Measurements from ENCODE around the gene DNAJB7. TPM values are rescaled to one million over a fixed set of nuclear protein-coding genes. Genes with fewer than 3 reads are reported as not detected.

DNAJB7 gene
- total RNA-seq, 1 experiment from 2014 or later = not detected

DNA sequence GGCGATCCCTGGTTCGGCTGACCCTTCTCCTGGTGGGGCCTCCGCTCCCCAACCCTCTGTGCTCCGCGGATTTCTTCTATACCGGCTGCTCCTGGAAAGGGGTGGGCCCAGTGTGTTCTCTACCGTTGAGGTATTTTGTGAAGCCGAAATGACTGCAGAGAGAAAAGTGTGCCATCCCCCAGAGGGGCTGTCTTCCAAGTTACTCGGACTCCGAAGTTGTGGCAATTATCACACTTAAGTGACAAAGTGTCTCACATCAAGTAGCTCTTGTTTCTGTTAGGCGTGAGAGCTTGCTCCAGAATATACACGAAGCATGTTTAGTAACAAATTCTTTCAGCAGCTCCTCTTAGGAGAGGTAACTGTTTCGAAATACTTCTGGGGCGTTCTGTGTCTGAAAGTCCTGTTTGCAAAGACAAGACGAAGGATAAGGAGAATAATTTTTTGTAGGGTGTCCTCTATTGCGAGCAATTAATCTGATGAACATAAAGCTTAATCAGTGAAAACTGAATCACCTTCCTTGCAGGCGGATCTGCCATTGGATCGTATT lies 4.5 kb downstream of the DNAJB7 start:
- no peak for DNase-seq
- Histone ChIP-seq H3K27me3 (ENCODE audit: low read length) (no peaks in the 10 kb centered on the region), H3K9me2 (replicated peaks; ENCODE audit: low read length) (no peaks in the 10 kb centered on the region), H3K27ac (ENCODE audit: low read length) (peak overlapping the region; percentile 96), H4K20me1 (ENCODE audit: low read length) (peaks cover 14% of the 10 kb centered on the region; the same call in 1 of the 2 replicates), H3K9ac (ENCODE audit: low read length) (peak overlapping the region; percentile 98), H3F3A (ENCODE audit: low read length, unreplicated experiment) (no peaks in the 10 kb centered on the region), H3K4me2 (ENCODE audit: low read length) (peak overlapping the region; percentile 95), H2AFZ (ENCODE audit: low read length) (peak overlapping the region; percentile 86), H3K79me2 (ENCODE audit: low read length) (peaks cover 87% of the 10 kb centered on the region), H3K4me3 (ENCODE audit: low read length) (peak overlapping the region; percentile 82), H3K4me1 (ENCODE audit: insufficient read depth, low read length) (peaks cover 33% of the 10 kb centered on the region), H3K9me3 (ENCODE audit: low read length) (no peaks in the 10 kb centered on the region), H3K36me3 (ENCODE audit: low read depth, low read length) (peaks cover 2% of the 10 kb centered on the region; the same call in 1 of the 2 replicates)
- peak; percentile 2; the same call in 1 of the 2 replicates for ATAC-seq
- TSS peak; percentile 76 for BruUV-seq (replicated peaks)
- POLR2A ChIA-PET (ENCODE audit: unreplicated experiment) = interaction anchor here (0.5 to 0.7 kb wide), 4 partner anchors 20 to 146 kb away, joined by 4 to 13 read pairs (median 7); no protein-coding TSS in a partner anchor
- TF ChIP-seq CTCF (conservative IDR thresholded peaks at IDR 0.05; ENCODE audit: low read depth, low read length) (no peak), EZH2phosphoT487 (IDR thresholded peaks at IDR 0.05; ENCODE audit: borderline replicate concordance, low read length) (no peak), EZH2 (IDR thresholded peaks at IDR 0.05; ENCODE audit: low read length, unreplicated experiment) (no peak)
- CTCF ChIA-PET = no interaction called here
- intact Hi-C loops (cut with micrococcal nuclease) = no loop called here

- peaks cover 87% of the 10 kb centered on the region for H3K79me2 ChIP-seq (ENCODE audit: low read length)
- ChIA-PET CTCF (interaction anchor here (0.6 kb wide), 1 partner anchor 43 kb away, joined by 6 read pairs; no protein-coding TSS in a partner anchor), POLR2A (ENCODE audit: unreplicated experiment) (interaction anchor here (0.5 to 0.7 kb wide), 6 partner anchors 15 to 222 kb away, joined by 3 to 34 read pairs (median 4); no protein-coding TSS in a partner anchor)
- peaks cover 33% of the 10 kb centered on the region for H3K4me1 ChIP-seq (ENCODE audit: insufficient read depth, low read length)
- ATAC-seq = peak; percentile 95
- peak within 1 kb of the TSS; percentile 82 for H3K4me3 ChIP-seq (ENCODE audit: low read length)
- H3F3A ChIP-seq (ENCODE audit: low read length, unreplicated experiment) = no peaks in the 10 kb centered on the region
- peak within 1 kb of the TSS; percentile 98 for H3K9ac ChIP-seq (ENCODE audit: low read length)
- intact Hi-C loops (cut with micrococcal nuclease) = no loop called here
- DNase-seq = peak; percentile 90
- no peak for TF ChIP-seq EZH2 (IDR thresholded peaks at IDR 0.05; ENCODE audit: low read length, unreplicated experiment)
- TF ChIP-seq CTCF (conservative IDR thresholded peaks at IDR 0.05; ENCODE audit: low read depth, low read length) = peak; percentile 22; the same call in 1 of the 2 replicates
- BruUV-seq (replicated peaks) = no TSS peak
- H2AFZ ChIP-seq (ENCODE audit: low read length) = peak within 1 kb of the TSS; percentile 86
- H3K9me2 ChIP-seq (replicated peaks; ENCODE audit: low read length) = no peaks in the 10 kb centered on the region
- H3K4me2 ChIP-seq (ENCODE audit: low read length) = peak within 1 kb of the TSS; percentile 95
- peaks cover 16% of the 10 kb centered on the region; the same call in 1 of the 2 replicates for H4K20me1 ChIP-seq (ENCODE audit: low read length)
- H3K9me3 ChIP-seq (ENCODE audit: low read length) = no peaks in the 10 kb centered on the region
- H3K36me3 ChIP-seq (ENCODE audit: low read depth, low read length) = peaks cover 4% of the 10 kb centered on the region; the same call in 1 of the 2 replicates
- H3K27ac ChIP-seq (ENCODE audit: low read length) = peak within 1 kb of the TSS; percentile 96
- no peaks in the 10 kb centered on the region for H3K27me3 ChIP-seq (ENCODE audit: low read length)
These were observed 5.2 kb downstream of the DNAJB7 start, which contains the start of the genes ST13 and XPNPEP3 for GRCh38 chr22:40856513-40857308. TSS of gene ST13 (minus strand) at chr22:40856639. CDS start at chr22:40856540, 99 bp downstream. TSS of gene XPNPEP3 (plus strand) at chr22:40857148. CDS start at chr22:40857182, 34 bp downstream.

Data from PC-3 (cell line).